DND-41 (cell line): ENCODE measurements around the gene DNMBP.
"Not testable (repeated sequence)": the region's sequence is repeated elsewhere in the genome, so short reads cannot be mapped to it uniquely, and the experiment has no call there.

Experiments used
- ATAC-seq: fragments of 200-7000 bp; cut with Tn5 transposase; 3 replicates; pipeline ENCODE4 v1.9.1; 2021; ENCODE audit warnings: low read depth; ENCODE audit not compliant: insufficient read depth
- DNase-seq: peaks from one replicate; pipeline ENCODE4 v3.0.0-alpha.2; 2020
- H2AFZ ChIP-seq: 2 replicates; pipeline ENCODE4 v1.6.0; 2012; ENCODE audit warnings: low read depth, low read length
- H3K27ac ChIP-seq: 2 replicates; pipeline ENCODE4 v1.5.1; 2012; ENCODE audit warnings: low read length, inconsistent platforms
- H3K27me3 ChIP-seq: fragments of 200-600 bp; sonication (generic); 2 replicates; pipeline ENCODE4 v1.6.0; 2012; ENCODE audit warnings: low read length, mild to moderate bottlenecking, inconsistent platforms; ENCODE audit not compliant: insufficient read depth, poor library complexity
- H3K36me3 ChIP-seq: 2 replicates; pipeline ENCODE4 v1.5.1; 2012; ENCODE audit warnings: low read length, inconsistent platforms; ENCODE audit not compliant: insufficient read depth
- H3K4me1 ChIP-seq: 2 replicates; pipeline ENCODE4 v1.5.1; 2012; ENCODE audit warnings: mild to moderate bottlenecking, low read length; ENCODE audit not compliant: insufficient read depth
- H3K4me2 ChIP-seq: 2 replicates; pipeline ENCODE4 v1.6.0; 2012; ENCODE audit warnings: mild to moderate bottlenecking, moderate library complexity, low read length, inconsistent platforms; ENCODE audit not compliant: insufficient read depth
- H3K4me3 ChIP-seq, 2 experiments: fragments of 200-600 bp in 1 of 2; shearing (Covaris generic) in 1 of 2; 2 replicates each; pipeline ENCODE4 v1.5.1; 2012 to 2016; ENCODE audit warnings: inconsistent platforms in 2 of 2, low read length in 2 of 2, mild to moderate bottlenecking in 2 of 2, low read depth in 1 of 2, moderate library complexity in 1 of 2
- H3K79me2 ChIP-seq: 2 replicates; pipeline ENCODE4 v1.6.0; 2012; ENCODE audit warnings: low read length, inconsistent platforms; ENCODE audit not compliant: insufficient read depth
- H3K9ac ChIP-seq: 2 replicates; pipeline ENCODE4 v1.6.0; 2012; ENCODE audit warnings: low read depth, mild to moderate bottlenecking, inconsistent platforms, low read length, moderate library complexity
- H3K9me3 ChIP-seq: 2 replicates; pipeline ENCODE4 v1.5.1; 2012; ENCODE audit warnings: low read length, moderate library complexity, mild to moderate bottlenecking, inconsistent platforms; ENCODE audit not compliant: insufficient read depth, severe bottlenecking
- H4K20me1 ChIP-seq: 2 replicates; pipeline ENCODE4 v1.6.0; 2012; ENCODE audit warnings: low read length; ENCODE audit not compliant: insufficient read depth
- CTCF ChIP-seq: IDR thresholded peaks from 2 replicates; pipeline ENCODE4 v1.5.1; 2012; ENCODE audit warnings: borderline replicate concordance, low read length, moderate library complexity, mild to moderate bottlenecking; ENCODE audit not compliant: poor library complexity, severe bottlenecking; ENCODE audit errors: extremely low read depth
- EZH2 ChIP-seq: IDR thresholded peaks from 3 replicates; pipeline ENCODE4 v1.6.1; 2012; ENCODE audit warnings: borderline replicate concordance, low read depth, mild to moderate bottlenecking, moderate library complexity, low read length, inconsistent platforms; ENCODE audit not compliant: severe bottlenecking

DNMBP gene

DNA sequence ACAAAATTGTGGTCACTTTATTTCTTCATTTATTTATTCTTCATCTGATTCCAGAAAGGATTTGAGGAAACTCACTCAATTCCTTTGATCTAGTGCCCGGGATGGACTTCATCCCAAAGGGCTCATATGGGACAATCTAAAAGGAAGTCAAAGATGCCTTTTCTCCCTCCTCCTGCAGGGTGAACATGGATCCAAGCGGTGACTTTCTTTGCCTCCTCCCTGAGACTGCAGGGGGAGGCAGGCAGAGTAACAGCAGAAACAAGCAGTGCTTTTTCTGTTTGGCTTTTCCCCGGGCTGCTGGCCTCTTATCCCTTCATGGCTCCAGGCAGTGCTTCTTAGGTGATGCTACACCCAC lies 10.0 kb upstream of the DNMBP start:
- Histone ChIP-seq H3K4me2 (no peak overlapping the region), H3K79me2 (no peaks in the 10 kb centered on the region), H3K27me3 (peaks cover 6% of the 10 kb centered on the region), H3K27ac (no peak overlapping the region), H3K36me3 (no peaks in the 10 kb centered on the region), H4K20me1 (no peaks in the 10 kb centered on the region), H3K4me3 (no peak overlapping the region), H3K4me1 (no peaks in the 10 kb centered on the region), H3K9ac (no peak overlapping the region), H3K9me3 (no peaks in the 10 kb centered on the region), H2AFZ (no peak overlapping the region)
- no peak for DNase-seq
- no peak for ATAC-seq
- TF ChIP-seq EZH2, result no peak
- no peak for TF ChIP-seq CTCF

- Histone ChIP-seq H3K79me2 (no peaks in the 10 kb centered on the region), H3K4me3 (no peak overlapping the region), H4K20me1 (no peaks in the 10 kb centered on the region), H3K9me3 (no peaks in the 10 kb centered on the region), H2AFZ (no peak overlapping the region), H3K9ac (no peak overlapping the region), H3K4me2 (no peak overlapping the region), H3K4me1 (peaks cover 9% of the 10 kb centered on the region), H3K27me3 (peaks cover 26% of the 10 kb centered on the region), H3K36me3 (no peaks in the 10 kb centered on the region), H3K27ac (no peak overlapping the region)
- DNase-seq, result no peak
- TF ChIP-seq EZH2 (no peak), CTCF (no peak)
- ATAC-seq, result no peak
Observed at GRCh38 chr10:100014071-100014762, 4.5 kb upstream of the DNMBP start.

DNA sequence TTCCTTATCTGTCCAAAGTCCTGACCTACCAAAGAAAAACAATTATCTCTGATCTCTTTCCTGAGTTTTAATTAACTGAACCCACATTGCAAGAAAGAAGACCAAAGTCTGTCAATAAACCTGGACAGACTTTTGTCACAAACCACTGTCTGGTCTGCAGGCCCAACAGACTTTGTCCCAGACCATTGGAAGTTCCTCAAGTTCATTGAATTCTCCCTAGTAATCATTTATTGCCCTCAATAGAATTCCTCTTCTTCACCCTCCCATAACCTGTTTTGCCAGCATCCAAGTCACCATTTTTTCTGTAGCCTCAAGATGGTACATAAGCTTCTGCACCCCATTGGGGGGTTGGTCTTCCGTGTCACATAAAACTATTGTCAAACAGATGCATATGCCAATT lies 3.9 kb upstream of the DNMBP start:
- DNase-seq (no peak), ATAC-seq (no peak)
- no peak overlapping the region for H3K27ac ChIP-seq
- H3K9ac ChIP-seq, result no peak overlapping the region
- H4K20me1 ChIP-seq, result no peaks in the 10 kb centered on the region
- H2AFZ ChIP-seq, result no peak overlapping the region
- peaks cover 32% of the 10 kb centered on the region for H3K27me3 ChIP-seq
- no peaks in the 10 kb centered on the region for H3K36me3 ChIP-seq
- H3K4me3 ChIP-seq, result no peak overlapping the region
- no peak overlapping the region for H3K4me2 ChIP-seq
- TF ChIP-seq CTCF (no peak), EZH2 (no peak)
- H3K4me1 ChIP-seq, result peaks cover 15% of the 10 kb centered on the region
- H3K9me3 ChIP-seq, result no peaks in the 10 kb centered on the region
- H3K79me2 ChIP-seq, result no peaks in the 10 kb centered on the region

DNA sequence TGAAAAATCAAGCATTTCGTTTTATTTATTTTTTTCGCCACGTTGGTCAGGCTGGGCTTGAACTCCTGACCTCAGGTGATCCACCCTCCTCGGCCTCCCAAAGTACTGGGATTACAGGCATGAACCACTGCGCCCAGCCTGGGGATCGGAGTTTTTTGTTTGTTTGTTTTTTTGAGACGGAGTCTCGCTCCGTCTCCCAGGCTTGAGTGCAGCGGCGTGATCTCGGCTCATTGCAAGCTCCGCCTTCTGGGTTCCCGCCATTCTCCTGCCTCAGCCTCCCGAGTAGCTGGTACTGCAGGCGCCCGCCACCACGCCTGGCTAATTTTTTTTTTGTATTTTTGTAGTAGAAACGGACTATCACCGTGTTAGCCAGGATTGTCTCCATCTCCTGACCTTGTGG lies 2.2 kb upstream of the DNMBP start:
- ATAC-seq, H3K4me3 ChIP-seq, H2AFZ ChIP-seq, H4K20me1 ChIP-seq, DNase-seq, H3K79me2 ChIP-seq, H3K9ac ChIP-seq, H3K36me3 ChIP-seq, H3K9me3 ChIP-seq, H3K4me2 ChIP-seq, H3K27ac ChIP-seq: not testable (repeated sequence)
- peaks cover 22% of the 10 kb centered on the region for H3K4me1 ChIP-seq
- H3K27me3 ChIP-seq, result peaks cover 33% of the 10 kb centered on the region
